ENCODE measurements around the gene PTPRN2. TPM values are rescaled to one million over a fixed set of nuclear protein-coding genes. Genes with fewer than 3 reads are reported as not detected.

Gene PTPRN2
- total RNA-seq, 2 donors from 2014 or later: 26.1 to 55.5 TPM

GRCh38 chr7:157709531-157710251 is 877.9 kb downstream of the PTPRN2 start:
- H3K27ac ChIP-seq: no peak overlapping the region
- no peak overlapping the region for H3K4me3 ChIP-seq
- H3K9me3 ChIP-seq: no peaks in the 10 kb centered on the region
- H3K36me3 ChIP-seq: no peaks in the 10 kb centered on the region
- no peaks in the 10 kb centered on the region for H3K27me3 ChIP-seq (replicated peaks; ENCODE audit: insufficient read depth)
- H3K4me1 ChIP-seq (replicated peaks): no peaks in the 10 kb centered on the region
- 88% methylated on average over 26 of the region's 26 CpGs for WGBS
- no peak for DNase-seq (ENCODE audit: low spot score)
- TF ChIP-seq CTCF (IDR thresholded peaks at IDR 0.05) (no peak), POLR2A (IDR thresholded peaks at IDR 0.05) (no peak), POLR2AphosphoS5 (IDR thresholded peaks at IDR 0.05) (no peak)
- intact Hi-C loops (cut with DNase I): no loop called here

- no peaks in the 10 kb centered on the region for H3K4me1 ChIP-seq (replicated peaks)
- no peak overlapping the region for H3K27ac ChIP-seq
- no peaks in the 10 kb centered on the region for H3K9me3 ChIP-seq
- 77% methylated on average over 9 of the region's 9 CpGs for WGBS
- intact Hi-C loops (cut with DNase I): no loop called here
- no peak for TF ChIP-seq CTCF (IDR thresholded peaks at IDR 0.05)
- TF ChIP-seq POLR2AphosphoS5 (IDR thresholded peaks at IDR 0.05): no peak
- TF ChIP-seq POLR2A (IDR thresholded peaks at IDR 0.05): no peak
- H3K36me3 ChIP-seq: no peaks in the 10 kb centered on the region
- peaks cover 4% of the 10 kb centered on the region for H3K27me3 ChIP-seq (replicated peaks; ENCODE audit: insufficient read depth)
- no peak for DNase-seq (ENCODE audit: low spot score)
- no peak overlapping the region for H3K4me3 ChIP-seq
These were observed 878.7 kb downstream of the PTPRN2 start for GRCh38 chr7:157708919-157709295.

- Histone ChIP-seq H3K27ac (no peak overlapping the region), H3K9me3 (no peaks in the 10 kb centered on the region), H3K4me3 (no peak overlapping the region), H3K4me1 (replicated peaks) (no peaks in the 10 kb centered on the region), H3K27me3 (replicated peaks; ENCODE audit: insufficient read depth) (peaks cover 4% of the 10 kb centered on the region), H3K36me3 (no peaks in the 10 kb centered on the region)
- no peak for TF ChIP-seq POLR2AphosphoS5 (IDR thresholded peaks at IDR 0.05)
- intact Hi-C loops (cut with DNase I): no loop called here
- WGBS: 66% methylated on average over 23 of the region's 23 CpGs
- DNase-seq (ENCODE audit: low spot score): no peak
These were observed 879.4 kb downstream of the PTPRN2 start for GRCh38 chr7:157707983-157708918.

GRCh38 chr7:157704365-157704764 is 883.3 kb downstream of the PTPRN2 start:
- DNase-seq (ENCODE audit: low spot score): no peak
- intact Hi-C loops (cut with DNase I): no loop called here
- peaks cover 4% of the 10 kb centered on the region for H3K27me3 ChIP-seq (replicated peaks; ENCODE audit: insufficient read depth)
- H3K27ac ChIP-seq: no peak overlapping the region
- H3K4me1 ChIP-seq (replicated peaks): no peaks in the 10 kb centered on the region
- no peak overlapping the region for H3K4me3 ChIP-seq
- TF ChIP-seq POLR2A (IDR thresholded peaks at IDR 0.05) (no peak), POLR2AphosphoS5 (IDR thresholded peaks at IDR 0.05) (no peak), CTCF (IDR thresholded peaks at IDR 0.05) (no peak)
- no peaks in the 10 kb centered on the region for H3K9me3 ChIP-seq
- H3K36me3 ChIP-seq: no peaks in the 10 kb centered on the region
- whole genome bisulfite sequencing: 81% methylated on average over 9 of the region's 9 CpGs

GRCh38 chr7:157703534-157704195 is 884.0 kb downstream of the PTPRN2 start:
- 82% methylated on average over 21 of the region's 21 CpGs for WGBS
- no peak for DNase-seq (ENCODE audit: low spot score)
- peaks cover 4% of the 10 kb centered on the region for H3K27me3 ChIP-seq (replicated peaks; ENCODE audit: insufficient read depth)
- H3K4me3 ChIP-seq: no peak overlapping the region
- H3K36me3 ChIP-seq: no peaks in the 10 kb centered on the region
- no peaks in the 10 kb centered on the region for H3K9me3 ChIP-seq
- H3K4me1 ChIP-seq (replicated peaks): no peaks in the 10 kb centered on the region
- intact Hi-C loops (cut with DNase I): no loop called here
- TF ChIP-seq POLR2AphosphoS5 (IDR thresholded peaks at IDR 0.05) (no peak), POLR2A (IDR thresholded peaks at IDR 0.05) (no peak), CTCF (IDR thresholded peaks at IDR 0.05) (no peak)
- H3K27ac ChIP-seq: no peak overlapping the region
